Ureter (tissue), 1 donor: Measurements from ENCODE around the gene SANBR. TPM values are rescaled to one million over a fixed set of nuclear protein-coding genes. Genes with fewer than 3 reads are reported as not detected.

Source experiments
- DNase-seq: peaks from one replicate; pipeline ENCODE4 v3.0.0-alpha.2; 2020; ENCODE audit warnings: low spot score
- total RNA-seq: library from RNA; stranded (reverse); gene quantifications from one replicate; pipeline ENCODE4 v1.2.4, GENCODE V29; 2023
- donor health status: DM: yes; HTN: yes; CAD: no.

The SANBR gene
- total RNA-seq, 1 donor from 2014 or later, result 13.3 TPM

DNA sequence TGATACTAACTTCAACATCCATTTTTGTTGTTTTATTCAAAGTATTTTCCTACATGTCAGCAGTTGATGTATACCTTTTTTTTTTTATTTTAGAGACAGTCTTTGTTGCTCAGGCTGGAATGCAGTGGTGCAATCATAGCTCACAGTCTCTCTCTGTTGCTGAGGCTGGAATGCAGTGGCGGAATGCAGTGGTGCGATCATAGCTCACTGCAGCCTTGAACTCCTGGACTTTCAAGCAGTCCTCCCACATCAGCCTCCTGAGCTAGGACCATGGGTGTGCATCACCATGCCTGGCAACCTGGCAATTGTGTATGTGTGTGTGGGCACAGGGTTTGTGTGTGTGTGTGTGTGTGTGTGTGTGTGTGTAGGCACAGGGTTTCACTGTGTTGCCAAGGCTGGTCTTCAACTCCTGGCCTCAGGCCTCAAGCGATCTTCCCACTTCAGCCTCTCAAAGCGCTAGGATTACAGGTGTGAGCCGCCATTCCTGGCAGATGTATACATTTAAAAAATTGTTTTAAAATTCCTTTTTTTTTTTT, 24.8 kb downstream of the SANBR start:
- DNase-seq, result no peak

DNA sequence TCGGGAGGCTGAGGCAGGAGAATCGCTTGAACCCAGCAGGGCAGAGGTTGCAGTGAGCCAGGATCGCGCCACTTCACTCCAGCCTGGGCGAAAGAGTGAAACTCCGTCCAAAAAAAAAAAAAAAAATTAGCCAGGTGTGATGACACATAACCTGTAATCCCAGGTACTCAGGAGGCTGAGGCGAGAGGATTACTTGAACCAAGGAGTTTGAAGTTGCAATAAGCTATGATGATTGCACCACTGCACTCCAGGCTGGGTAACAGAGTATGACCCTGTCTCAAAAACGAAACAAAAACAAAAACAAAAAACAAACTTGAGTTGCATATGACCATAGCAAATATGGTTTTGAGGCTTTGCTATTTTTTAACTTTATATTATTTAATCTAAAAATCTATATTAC, 25.8 kb downstream of the SANBR start:
- DNase-seq, result no peak

DNA sequence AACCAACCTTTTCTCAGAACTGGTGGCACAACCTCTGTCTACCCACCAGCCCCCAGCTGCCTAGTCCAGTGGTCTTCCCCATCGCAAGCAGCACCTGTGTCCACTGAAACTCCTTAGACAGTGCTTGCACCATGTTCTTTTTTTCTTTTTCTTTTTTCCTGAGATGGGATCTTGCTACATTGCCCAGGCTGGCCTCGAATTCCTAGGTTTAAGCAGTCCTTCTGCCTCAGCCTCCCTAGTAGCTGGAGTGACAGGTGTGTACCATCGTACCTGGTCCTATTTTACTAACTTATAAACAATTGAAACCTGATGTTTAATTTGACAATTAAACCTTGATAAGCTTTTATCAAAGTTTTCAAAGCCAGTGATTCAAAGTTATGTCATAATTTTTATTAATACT, 30.8 kb downstream of the SANBR start:
- no peak for DNase-seq

DNA sequence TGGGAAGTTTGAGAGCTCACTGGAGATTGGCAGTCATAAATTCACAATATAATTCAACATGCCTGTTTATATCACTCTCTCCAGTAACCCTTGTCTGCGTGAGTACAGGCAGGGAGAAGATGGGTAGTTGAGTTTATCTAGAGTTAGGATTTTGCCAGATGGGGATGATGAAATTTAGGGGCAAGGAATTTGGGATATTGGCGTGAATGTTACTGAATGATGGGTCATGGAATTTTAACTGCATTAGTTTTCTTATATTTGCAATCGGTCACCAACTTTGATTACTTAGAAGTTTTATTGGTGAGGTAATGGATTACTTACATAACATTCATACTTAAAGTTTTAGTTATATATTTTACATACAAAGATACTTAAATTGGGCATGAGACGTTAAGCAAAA, 35.1 kb downstream of the SANBR start:
- no peak for DNase-seq

DNA sequence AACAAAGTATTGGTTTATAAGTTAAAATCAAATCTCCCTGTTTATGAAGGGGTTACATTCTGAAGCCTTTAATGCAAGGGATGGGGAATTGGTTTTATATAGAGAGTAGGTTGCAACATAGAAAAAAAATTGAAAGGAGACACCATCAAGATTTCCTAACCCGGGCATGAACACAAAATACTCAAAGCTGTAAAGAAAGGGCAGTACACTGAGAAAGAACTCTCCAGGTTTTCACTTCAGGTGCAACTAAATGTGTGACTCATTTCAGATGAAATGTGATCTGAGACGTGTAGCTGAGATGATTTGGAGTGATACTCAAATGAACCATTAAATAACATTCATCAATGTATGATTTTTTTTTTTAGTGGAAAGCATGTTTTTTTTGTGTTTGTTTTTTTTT, 43.6 kb downstream of the SANBR start:
- no peak for DNase-seq

DNA sequence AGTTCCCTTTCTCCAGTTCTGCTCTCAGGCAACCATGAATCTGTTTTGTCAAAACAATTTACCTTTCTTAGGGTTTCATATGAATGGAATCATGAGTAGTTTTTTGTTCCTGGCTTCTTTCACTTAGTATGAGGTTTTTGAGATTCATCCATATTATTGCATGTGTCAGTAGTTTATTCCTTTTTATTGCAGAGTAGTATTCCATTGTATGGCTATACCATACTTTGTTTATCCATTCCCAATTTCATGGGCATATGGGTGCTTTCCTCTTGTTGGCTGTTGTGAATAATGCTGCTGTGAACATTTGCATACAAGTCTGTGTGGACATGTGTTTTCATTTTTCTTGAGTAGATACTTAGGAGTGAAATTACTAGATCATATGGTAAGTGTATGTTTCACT, 46.0 kb downstream of the SANBR start:
- DNase-seq, result no peak

DNA sequence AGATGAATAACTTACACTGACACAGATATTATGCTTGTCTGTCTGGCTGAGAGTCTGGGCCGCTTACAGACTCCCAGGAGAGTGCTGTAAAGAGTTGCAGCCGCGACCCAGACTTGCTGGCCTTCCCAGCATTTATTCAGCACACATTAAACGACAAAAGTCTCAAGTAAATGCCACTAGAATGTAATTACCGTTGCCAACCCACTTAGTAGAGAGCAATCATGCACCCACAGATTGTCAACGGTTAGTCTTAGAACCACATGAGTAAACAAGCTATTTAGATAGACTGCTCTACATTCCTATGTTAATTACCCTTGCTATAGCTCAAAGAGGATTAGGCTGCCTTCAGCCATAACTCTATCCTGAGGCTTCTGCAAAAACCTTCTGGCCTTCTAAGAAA, 48.5 kb downstream of the SANBR start:
- no peak for DNase-seq

Other genes starting within 250 kb of the SANBR start
- 46.0 TPM for gene REL, start 184.3 kb upstream of the SANBR start, total RNA-seq
- 28.2 TPM for gene PEX13, start 48.2 kb upstream of the SANBR start, total RNA-seq
- 7.5 TPM for gene PUS10, start 47.6 kb upstream of the SANBR start, total RNA-seq
- gene C2orf74, start 96.3 kb downstream of the SANBR start, total RNA-seq, result 18.2 TPM